ENCODE measurements around the gene LRG1. TPM values are rescaled to one million over a fixed set of nuclear protein-coding genes. Genes with fewer than 3 reads are reported as not detected.

LRG1 gene
- total and polyA plus RNA-seq, 4 donors, result 57.8 to 1,122 (median 661) TPM

- H3K27ac ChIP-seq (ENCODE audit: low read depth in 1 of 2, low read length in 2 of 2), result no peak overlapping the region
- TF ChIP-seq, protein P1, sequence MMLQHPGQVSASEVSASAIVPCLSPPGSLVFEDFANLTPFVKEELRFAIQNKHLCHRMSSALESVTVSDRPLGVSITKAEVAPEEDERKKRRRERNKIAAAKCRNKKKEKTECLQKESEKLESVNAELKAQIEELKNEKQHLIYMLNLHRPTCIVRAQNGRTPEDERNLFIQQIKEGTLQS (IDR thresholded peaks at IDR 0.05), result no peak
- TF ChIP-seq, protein P2, sequence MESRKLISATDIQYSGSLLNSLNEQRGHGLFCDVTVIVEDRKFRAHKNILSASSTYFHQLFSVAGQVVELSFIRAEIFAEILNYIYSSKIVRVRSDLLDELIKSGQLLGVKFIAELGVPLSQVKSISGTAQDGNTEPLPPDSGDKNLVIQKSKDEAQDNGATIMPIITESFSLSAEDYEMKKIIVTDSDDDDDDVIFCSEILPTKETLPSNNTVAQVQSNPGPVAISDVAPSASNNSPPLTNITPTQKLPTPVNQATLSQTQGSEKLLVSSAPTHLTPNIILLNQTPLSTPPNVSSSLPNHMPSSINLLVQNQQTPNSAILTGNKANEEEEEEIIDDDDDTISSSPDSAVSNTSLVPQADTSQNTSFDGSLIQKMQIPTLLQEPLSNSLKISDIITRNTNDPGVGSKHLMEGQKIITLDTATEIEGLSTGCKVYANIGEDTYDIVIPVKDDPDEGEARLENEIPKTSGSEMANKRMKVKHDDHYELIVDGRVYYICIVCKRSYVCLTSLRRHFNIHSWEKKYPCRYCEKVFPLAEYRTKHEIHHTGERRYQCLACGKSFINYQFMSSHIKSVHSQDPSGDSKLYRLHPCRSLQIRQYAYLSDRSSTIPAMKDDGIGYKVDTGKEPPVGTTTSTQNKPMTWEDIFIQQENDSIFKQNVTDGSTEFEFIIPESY (IDR thresholded peaks at IDR 0.05), result no peak
- no peak for TF ChIP-seq RXRA (IDR thresholded peaks at IDR 0.05)
- TF ChIP-seq HNF4A (conservative IDR thresholded peaks at IDR 0.05), result no peak
- TF ChIP-seq EGR1 (IDR thresholded peaks at IDR 0.05; ENCODE audit: low read depth in 2 of 2), result no peak
- TF ChIP-seq SP1 (IDR thresholded peaks at IDR 0.05), result no peak
- no peak for TF ChIP-seq JUND (IDR thresholded peaks at IDR 0.05)
- TF ChIP-seq FOXA1 (IDR thresholded peaks at IDR 0.05), result no peak
- no peak for TF ChIP-seq REST (IDR thresholded peaks at IDR 0.05)
- TF ChIP-seq GABPA (IDR thresholded peaks at IDR 0.05 in 1 of 2, conservative IDR thresholded peaks at IDR 0.05 in 1 of 2), result no peak
- no peak for TF ChIP-seq FOXA2 (IDR thresholded peaks at IDR 0.05)
- TF ChIP-seq YY1 (IDR thresholded peaks at IDR 0.05), result no peak
- no peaks in the 10 kb centered on the region for H3K9me3 ChIP-seq (ENCODE audit: control insufficient read depth in 4 of 4, low read length in 3 of 4)
- WGBS, result 91% methylated on average over 5 of the region's 5 CpGs
- H3K4me1 ChIP-seq (ENCODE audit: control insufficient read depth in 4 of 4, insufficient read depth in 4 of 4, low read length in 3 of 4), result no peaks in the 10 kb centered on the region
- peaks cover 0 to 3% (median 0%) of the 10 kb centered on the region in 4 donors for H3K27me3 ChIP-seq (ENCODE audit: control insufficient read depth in 4 of 4, insufficient read depth in 4 of 4, low read length in 3 of 4)
- no peak overlapping the region for H3K4me3 ChIP-seq (ENCODE audit: low read depth in 1 of 3, low read length in 3 of 3)
- H3K9ac ChIP-seq (ENCODE audit: low read depth in 1 of 2, low read length in 2 of 2), result no peak overlapping the region
- no peaks in the 10 kb centered on the region for H3K36me3 ChIP-seq (ENCODE audit: control insufficient read depth in 4 of 4, insufficient read depth in 3 of 4, low read depth in 1 of 4, low read length in 3 of 4)
- DNase-seq (ENCODE audit: low spot score), result no peak
These were observed 31.1 kb upstream of the LRG1 start for GRCh38 chr19:4570916-4571304.

GRCh38 chr19:4570402-4570801 is 30.6 kb upstream of the LRG1 start:
- 89% methylated on average over 11 of the region's 11 CpGs for WGBS
- H3K9ac ChIP-seq (ENCODE audit: low read depth in 1 of 2, low read length in 2 of 2), result no peak overlapping the region
- H3K27me3 ChIP-seq (ENCODE audit: control insufficient read depth in 4 of 4, insufficient read depth in 4 of 4, low read length in 3 of 4), result no peaks in the 10 kb centered on the region
- H3K27ac ChIP-seq (ENCODE audit: low read depth in 1 of 2, low read length in 2 of 2), result no peak overlapping the region
- no peaks in the 10 kb centered on the region for H3K4me1 ChIP-seq (ENCODE audit: control insufficient read depth in 4 of 4, insufficient read depth in 4 of 4, low read length in 3 of 4)
- H3K36me3 ChIP-seq (ENCODE audit: control insufficient read depth in 4 of 4, insufficient read depth in 3 of 4, low read depth in 1 of 4, low read length in 3 of 4), result no peaks in the 10 kb centered on the region
- DNase-seq (ENCODE audit: low spot score), result no peak
- H3K4me3 ChIP-seq (ENCODE audit: low read depth in 1 of 3, low read length in 3 of 3), result no peak overlapping the region
- TF ChIP-seq CTCF (IDR thresholded peaks at IDR 0.05; ENCODE audit: low read depth, low read length, missing input control) (no peak), GABPA (IDR thresholded peaks at IDR 0.05 in 1 of 2, conservative IDR thresholded peaks at IDR 0.05 in 1 of 2) (no peak), JUND (IDR thresholded peaks at IDR 0.05) (no peak), TAF1 (conservative IDR thresholded peaks at IDR 0.05) (no peak), FOXA1 (IDR thresholded peaks at IDR 0.05) (no peak), SP1 (IDR thresholded peaks at IDR 0.05) (no peak), RAD21 (IDR thresholded peaks at IDR 0.05) (no peak)
- TF ChIP-seq, protein P2 (IDR thresholded peaks at IDR 0.05), result no peak
- no peaks in the 10 kb centered on the region for H3K9me3 ChIP-seq (ENCODE audit: control insufficient read depth in 4 of 4, low read length in 3 of 4)
